H1 (cell line): ENCODE data around the gene CALCR. TPM values are rescaled to one million over a fixed set of nuclear protein-coding genes. Genes with fewer than 3 reads are reported as not detected.

Experiments
- CTCF ChIA-PET: fragments of 300-600 bp; sonication (Branson Sonifier 250); formaldehyde crosslinking; loops from one replicate; lab custom pipeline; 2021; ENCODE audit not compliant: partially characterized antibody; lab: Charles Lee
- POLR2A ChIA-PET: fragments of 300-600 bp; sonication (Branson Sonifier 250); formaldehyde crosslinking; loops from one replicate; lab custom pipeline; 2021; ENCODE audit warnings: inconsistent platforms; ENCODE audit not compliant: partially characterized antibody; lab: Charles Lee
- DNase-seq, 2 experiments: peaks; one replicate each; pipeline versions ENCODE4 v3.0.0 to v3.0.0-alpha.2; 2010 to 2022; ENCODE audit warnings: low spot score in 2 of 2, low read depth in 1 of 2, mixed read lengths in 1 of 2
- FAIRE-seq: peaks from 2 replicates; lab custom pipeline; 2011; peaks lifted over from hg19 to GRCh38; lab: Jason Lieb, UNC
- H2AFZ ChIP-seq: 2 replicates; pipeline ENCODE4 v1.8.1; 2012; ENCODE audit warnings: low read length, inconsistent platforms
- H2AK5ac ChIP-seq: 2 replicates; pipeline ENCODE4 v1.6.1; 2013; ENCODE audit warnings: low read depth, low read length
- H2BK120ac ChIP-seq: replicated peaks from 2 replicates; pipeline ENCODE3; 2013; ENCODE audit warnings: low read depth, low read length, inconsistent platforms
- H2BK12ac ChIP-seq: 2 replicates; pipeline ENCODE4 v1.6.1; 2013; ENCODE audit warnings: low read depth, low read length
- H2BK15ac ChIP-seq: 2 replicates; pipeline ENCODE4 v1.6.1; 2013; ENCODE audit warnings: low read length
- H2BK20ac ChIP-seq: 2 replicates; pipeline ENCODE4 v1.6.1; 2013; ENCODE audit warnings: low read length
- H2BK5ac ChIP-seq: 2 replicates; pipeline ENCODE4 v1.6.1; 2013; ENCODE audit warnings: low read depth, low read length
- H3K14ac ChIP-seq: 2 replicates; pipeline ENCODE4 v1.6.1; 2013; ENCODE audit warnings: inconsistent platforms; ENCODE audit not compliant: insufficient read length
- H3K18ac ChIP-seq: 2 replicates; pipeline ENCODE4 v1.6.1; 2013; ENCODE audit warnings: low read length; ENCODE audit errors: extremely low read depth
- H3K23ac ChIP-seq: 2 replicates; pipeline ENCODE4 v1.6.1; 2013; ENCODE audit warnings: inconsistent platforms; ENCODE audit not compliant: insufficient read length
- H3K23me2 ChIP-seq: 2 replicates; pipeline ENCODE4 v1.6.1; 2013; ENCODE audit warnings: low read depth, low read length
- H3K27ac ChIP-seq: 2 replicates; pipeline ENCODE4 v1.6.1; 2011; ENCODE audit warnings: low read depth, low read length, inconsistent platforms
- H3K27me3 ChIP-seq, 4 experiments: replicated peaks in 1 of 4; 1 replicate in 1 of 4; 2 replicates in 3 of 4; pipeline versions ENCODE4 v1.6.1 to v1.8.1; 2011 to 2013; ENCODE audit warnings: low read length in 3 of 4, mild to moderate bottlenecking in 3 of 4, inconsistent platforms in 2 of 4, mixed read lengths in 2 of 4, moderate library complexity in 1 of 4; ENCODE audit not compliant: control insufficient read depth in 3 of 4, insufficient read depth in 3 of 4; ENCODE audit errors: extremely low read depth in 1 of 4
- H3K36me3 ChIP-seq, 4 experiments: 2 replicates each; pipeline versions ENCODE4 v1.6.1 to v1.8.1; 2011 to 2013; ENCODE audit warnings: mild to moderate bottlenecking in 4 of 4, low read length in 3 of 4, moderate library complexity in 2 of 4, control low read depth in 1 of 4, inconsistent platforms in 1 of 4; ENCODE audit not compliant: insufficient read depth in 4 of 4, control insufficient read depth in 2 of 4
- H3K4ac ChIP-seq: replicated peaks from 2 replicates; pipeline ENCODE3; 2013; ENCODE audit warnings: low read length, low read depth, mixed read lengths, inconsistent platforms; ENCODE audit not compliant: insufficient read length
- H3K4me1 ChIP-seq, 4 experiments: replicated peaks in 1 of 4; 1 replicate in 1 of 4; 2 replicates in 3 of 4; pipeline versions ENCODE4 v1.6.1 to v1.8.1; 2011 to 2013; ENCODE audit warnings: low read length in 3 of 4, inconsistent platforms in 2 of 4, mixed read lengths in 1 of 4; ENCODE audit not compliant: insufficient read depth in 4 of 4, control insufficient read depth in 3 of 4
- H3K4me2 ChIP-seq, 2 experiments: 2 replicates each; pipeline versions ENCODE4 v1.6.1 to v1.8.1; 2011 to 2013; ENCODE audit warnings: low read depth in 2 of 2, low read length in 2 of 2, control low read depth in 1 of 2, inconsistent platforms in 1 of 2, mild to moderate bottlenecking in 1 of 2; ENCODE audit not compliant: insufficient read depth in 1 of 2
- H3K4me3 ChIP-seq, 4 experiments: fragments of 200-600, 300-600 bp in 1 of 4; sonication (generic), shearing (Covaris generic), sonication (Bioruptor Twin) in 1 of 4; 2 replicates each; pipeline versions ENCODE4 v1.5.1 to v1.8.1; 2011 to 2016; ENCODE audit warnings: low read length in 4 of 4, low read depth in 3 of 4, control low read depth in 2 of 4, inconsistent platforms in 2 of 4, mild to moderate bottlenecking in 2 of 4, mixed read lengths in 1 of 4, moderate library complexity in 1 of 4; ENCODE audit not compliant: insufficient read depth in 2 of 4; ENCODE audit errors: extremely low read depth in 1 of 4
- H3K56ac ChIP-seq: replicated peaks from 2 replicates; pipeline ENCODE3; 2013; ENCODE audit warnings: low read depth, mild to moderate bottlenecking, mixed read lengths, low read length, inconsistent platforms; ENCODE audit not compliant: insufficient read length
- H3K79me1 ChIP-seq: 2 replicates; pipeline ENCODE4 v1.6.1; 2013; ENCODE audit warnings: low read depth, low read length, control low read depth
- H3K79me2 ChIP-seq, 2 experiments: 2 replicates each; pipeline versions ENCODE4 v1.6.1 to v1.8.1; 2012 to 2013; ENCODE audit warnings: low read length in 2 of 2, mild to moderate bottlenecking in 2 of 2, inconsistent platforms in 1 of 2; ENCODE audit not compliant: insufficient read depth in 2 of 2, control insufficient read depth in 1 of 2
- H3K9ac ChIP-seq, 4 experiments: replicated peaks in 1 of 4; 1 replicate in 1 of 4; 2 replicates in 3 of 4; pipeline versions ENCODE4 v1.6.1 to v1.8.1; 2011 to 2013; ENCODE audit warnings: low read depth in 3 of 4, low read length in 3 of 4, control low read depth in 2 of 4, mild to moderate bottlenecking in 2 of 4, moderate library complexity in 2 of 4, inconsistent platforms in 1 of 4; ENCODE audit errors: extremely low read depth in 1 of 4
- H3K9me3 ChIP-seq, 2 experiments: 2 replicates each; pipeline versions ENCODE4 v1.6.1 to v1.8.1; 2012 to 2013; ENCODE audit warnings: mild to moderate bottlenecking in 2 of 2, moderate library complexity in 2 of 2, control low read depth in 1 of 2, inconsistent platforms in 1 of 2, low read depth in 1 of 2, low read length in 1 of 2, mixed read lengths in 1 of 2; ENCODE audit not compliant: insufficient read depth in 2 of 2
- H4K20me1 ChIP-seq, 2 experiments: replicated peaks in 1 of 2; 2 replicates each; pipeline versions ENCODE3 to v1.8.1; 2011 to 2013; ENCODE audit warnings: inconsistent platforms in 2 of 2, low read length in 2 of 2, mild to moderate bottlenecking in 1 of 2; ENCODE audit not compliant: insufficient read depth in 2 of 2, control insufficient read depth in 1 of 2
- H4K5ac ChIP-seq: 2 replicates; pipeline ENCODE4 v1.6.1; 2013; ENCODE audit warnings: low read length, low read depth, mixed read lengths, inconsistent platforms; ENCODE audit not compliant: insufficient read length
- H4K8ac ChIP-seq: 2 replicates; pipeline ENCODE4 v1.8.0; 2013; ENCODE audit warnings: mild to moderate bottlenecking, moderate library complexity, low read length, inconsistent platforms; ENCODE audit not compliant: insufficient read depth; ENCODE audit errors: extremely low read depth
- H4K91ac ChIP-seq: replicated peaks from 2 replicates; pipeline ENCODE3; 2013; ENCODE audit warnings: low read length, mixed read lengths, inconsistent platforms; ENCODE audit not compliant: insufficient read length
- BCL11A ChIP-seq, 2 experiments: IDR thresholded peaks; one replicate each; pipeline ENCODE4 v1.6.1; 2011; ENCODE audit warnings: low read depth in 2 of 2, low read length in 2 of 2, mild to moderate bottlenecking in 2 of 2
- JUN ChIP-seq: IDR thresholded peaks from 2 replicates; pipeline ENCODE4 v1.6.1; 2011; ENCODE audit warnings: low read depth, mild to moderate bottlenecking, improper control_type of control experiment, low read length
- MAFK ChIP-seq: IDR thresholded peaks from 2 replicates; pipeline ENCODE4 v1.6.1; 2012; ENCODE audit warnings: low read depth, mild to moderate bottlenecking, improper control_type of control experiment, low read length
- NRF1 ChIP-seq: IDR thresholded peaks from 2 replicates; pipeline ENCODE4 v1.6.1; 2011; ENCODE audit warnings: mild to moderate bottlenecking, low read depth, low read length, improper control_type of control experiment
- SIN3A ChIP-seq, 2 experiments: IDR thresholded peaks in 1 of 2; conservative IDR thresholded peaks in 1 of 2; 2 replicates each; pipeline ENCODE4 v1.6.1; 2011 to 2012; ENCODE audit warnings: low read length in 2 of 2, improper control_type of control experiment in 1 of 2, low read depth in 1 of 2, mild to moderate bottlenecking in 1 of 2
- SP2 ChIP-seq: IDR thresholded peaks from 2 replicates; pipeline ENCODE4 v1.6.1; 2012; ENCODE audit warnings: mild to moderate bottlenecking, low read length, inconsistent platforms
- SP4 ChIP-seq: IDR thresholded peaks from 2 replicates; pipeline ENCODE4 v1.6.1; 2012; ENCODE audit warnings: low read length, inconsistent platforms
- WGBS, 2 experiments: shearing (Covaris generic) in 1 of 2; methylation state at CpG; one replicate each; pipeline versions ENCODE4 v1.1.6 to v1.1.7; 2013 to 2015; ENCODE audit warnings: low lambda C conversion rate in 2 of 2, mixed read lengths in 2 of 2, inconsistent platforms in 1 of 2, low coverage in 1 of 2, missing lambda C conversion rate in 1 of 2; ENCODE audit not compliant: insufficient replicate concordance in 2 of 2, insufficient coverage in 1 of 2, insufficient read length in 1 of 2; ENCODE audit errors: extremely low coverage in 1 of 2, missing lambda C conversion rate in 1 of 2; 5-methylcytosine and 5-hydroxymethylcytosine counted together
- polyA plus RNA-seq, 7 experiments: library from polyadenylated mRNA; depleted of rRNA in 3 of 7; stranded (reverse) in 5 of 7; unstranded in 2 of 7; fragments of >200 nt in 5 of 7; fragments of 200-250 nt in 2 of 7; gene quantifications; 1 replicate in 5 of 7; 2 replicates in 1 of 7; 4 replicates in 1 of 7; pipeline versions ENCODE4 v1.2.1 to v1.2.3, GENCODE V29; 2011 to 2013; ENCODE audit warnings: missing spikeins in 2 of 7, mixed read lengths in 2 of 7
- total RNA-seq: library from RNA; stranded (reverse); fragmentation: NEBNext Ultra II Directional; extraction: Animal tissue kit (Norgen Biotek cat#: 25700); gene quantifications from 2 replicates; pipeline ENCODE4 v1.2.1, GENCODE V29; 2021
- TF ChIP-seq, protein P1 (sequence below): IDR thresholded peaks from 2 replicates; pipeline ENCODE4 v1.6.1; 2012; ENCODE audit warnings: low read length, inconsistent platforms

The CALCR gene
- total and polyA plus RNA-seq, 2 of the 8 experiments (the other 6 are each of a cell fraction or from before 2014, with no cell fraction given) = 1.0 to 3.6 TPM

DNA sequence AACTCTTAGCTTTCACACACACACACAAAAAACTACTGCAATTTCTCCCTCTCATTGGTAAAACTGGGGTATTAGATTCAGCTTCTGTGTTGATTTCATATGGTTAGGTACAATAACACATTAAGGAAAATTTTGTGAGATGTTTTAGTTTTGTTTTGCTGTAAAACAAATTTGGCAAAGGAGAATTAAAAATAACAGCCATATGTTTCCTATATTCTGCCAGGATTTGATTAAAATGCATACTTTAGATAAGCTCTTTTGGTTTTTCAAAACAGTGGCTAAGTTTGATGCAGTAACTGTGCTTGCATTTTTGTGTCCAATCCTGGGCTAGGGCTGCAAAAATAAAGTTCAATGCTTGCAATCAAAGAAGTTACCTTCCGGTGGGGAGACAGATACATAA, 126.3 kb downstream of the CALCR start:
- no peaks in the 10 kb centered on the region for H3K23me2 ChIP-seq
- H3K36me3 ChIP-seq = no peaks in the 10 kb centered on the region
- H3K79me2 ChIP-seq = no peaks in the 10 kb centered on the region
- H3K9me3 ChIP-seq = no peaks in the 10 kb centered on the region
- no peak overlapping the region for H3K4ac ChIP-seq
- no peak overlapping the region for H3K18ac ChIP-seq
- H3K4me1 ChIP-seq = no peaks in the 10 kb centered on the region
- H3K9ac ChIP-seq = no peak overlapping the region
- no peak overlapping the region for H3K23ac ChIP-seq
- H4K5ac ChIP-seq = no peak overlapping the region
- H3K4me3 ChIP-seq = no peak overlapping the region
- 91% methylated on average over 1 of the region's 1 CpG; no CpG with 5 or more reads in 1 of the 2 experiments for WGBS, 2 experiments
- no peak overlapping the region for H2AK5ac ChIP-seq
- CTCF ChIA-PET = interaction anchor here (0.6 to 0.8 kb wide), 2 partner anchors 13 to 93 kb away, joined by 3 to 4 read pairs; no protein-coding TSS in a partner anchor
- POLR2A ChIA-PET = no interaction called here
- no peak overlapping the region for H2BK5ac ChIP-seq
- H2BK15ac ChIP-seq = no peak overlapping the region
- H3K14ac ChIP-seq = no peak overlapping the region
- H3K56ac ChIP-seq = no peak overlapping the region
- H2AFZ ChIP-seq = no peak overlapping the region
- no peak overlapping the region for H3K4me2 ChIP-seq
- FAIRE-seq = no peak
- no peak overlapping the region for H4K91ac ChIP-seq
- no peaks in the 10 kb centered on the region for H4K20me1 ChIP-seq
- H3K79me1 ChIP-seq = no peaks in the 10 kb centered on the region
- no peak overlapping the region for H2BK12ac ChIP-seq
- no peak overlapping the region for H4K8ac ChIP-seq
- no peak overlapping the region for H3K27ac ChIP-seq
- H3K27me3 ChIP-seq = peaks cover 0 to 1% (median 0%) of the 10 kb centered on the region in 4 experiments; a peak in 1 of 7 replicates
- DNase-seq = no peak
- H2BK120ac ChIP-seq = no peak overlapping the region
- no peak overlapping the region for H2BK20ac ChIP-seq
- TF ChIP-seq SP4 = no peak
- TF ChIP-seq SIN3A (conservative IDR thresholded peaks at IDR 0.05 in 1 of 2, IDR thresholded peaks at IDR 0.05 in 1 of 2; ENCODE audit: low read depth in 1 of 2, low read length in 2 of 2) = no peak
- no peak for TF ChIP-seq BCL11A (IDR thresholded peaks at IDR 0.05; ENCODE audit: low read depth in 2 of 2, low read length in 2 of 2)
- no peak for TF ChIP-seq JUN
- TF ChIP-seq SP2 = no peak
- no peak for TF ChIP-seq NRF1
- TF ChIP-seq, protein P1, sequence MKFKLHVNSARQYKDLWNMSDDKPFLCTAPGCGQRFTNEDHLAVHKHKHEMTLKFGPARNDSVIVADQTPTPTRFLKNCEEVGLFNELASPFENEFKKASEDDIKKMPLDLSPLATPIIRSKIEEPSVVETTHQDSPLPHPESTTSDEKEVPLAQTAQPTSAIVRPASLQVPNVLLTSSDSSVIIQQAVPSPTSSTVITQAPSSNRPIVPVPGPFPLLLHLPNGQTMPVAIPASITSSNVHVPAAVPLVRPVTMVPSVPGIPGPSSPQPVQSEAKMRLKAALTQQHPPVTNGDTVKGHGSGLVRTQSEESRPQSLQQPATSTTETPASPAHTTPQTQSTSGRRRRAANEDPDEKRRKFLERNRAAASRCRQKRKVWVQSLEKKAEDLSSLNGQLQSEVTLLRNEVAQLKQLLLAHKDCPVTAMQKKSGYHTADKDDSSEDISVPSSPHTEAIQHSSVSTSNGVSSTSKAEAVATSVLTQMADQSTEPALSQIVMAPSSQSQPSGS = no peak
- TF ChIP-seq MAFK = no peak
